K562 (cell line): ENCODE measurements around the gene CTU1. TPM values are rescaled to one million over a fixed set of nuclear protein-coding genes. Genes with fewer than 3 reads are reported as not detected.

Experiments used
- ATAC-seq: fragments of 200-7000 bp; cut with Tn5 transposase; 3 replicates; pipeline ENCODE4 v1.9.1; 2020; ENCODE audit warnings: moderate library complexity
- BruUV-seq: library from RNA; stranded (reverse); fragments of 400-500 nt; replicated peaks from 2 replicates; lab custom pipeline; 2021; lab: Mats Ljungman, UMichigan
- CTCF ChIA-PET: fragments of 300-600 bp; formaldehyde crosslinking; extraction: SDS; loops from one replicate; lab custom pipeline; 2021; ENCODE audit warnings: low intra/inter-chr PET ratio; lab: Yijun Ruan, JAX
- POLR2A ChIA-PET: fragments of 300-600, 350-650 bp; sonication (Branson Sonifier 250); formaldehyde crosslinking; extraction: SDS; loops from one replicate; lab custom pipeline; 2021; ENCODE audit warnings: antibody characterized with exemption, inconsistent platforms; lab: Yijun Ruan, JAX
- DNase-seq, 4 experiments: peaks; one replicate each; pipeline versions ENCODE4 v3.0.0 to v3.0.0-alpha.2; 2011 to 2018; ENCODE audit warnings: low spot score in 3 of 4, mixed read lengths in 3 of 4; ENCODE audit errors: extremely low read depth in 1 of 4
- FAIRE-seq: peaks from 2 replicates; lab custom pipeline; 2011; peaks lifted over from hg19 to GRCh38; lab: Jason Lieb, UNC
- H2AFZ ChIP-seq: 2 replicates; pipeline ENCODE4 v1.6.0; 2011; ENCODE audit warnings: low read depth, low read length, control low read depth, inconsistent platforms
- H3K27ac ChIP-seq: fragments of 200-600 bp; 3 replicates; pipeline ENCODE4 v1.8.0; 2011; ENCODE audit warnings: low read depth, mild to moderate bottlenecking, control low read depth, inconsistent platforms, low read length, moderate library complexity, mixed read lengths; ENCODE audit errors: extremely low read depth
- H3K27me3 ChIP-seq, 2 experiments: fragments of 300-600 bp in 1 of 2; 2 replicates in 1 of 2; 3 replicates in 1 of 2; pipeline versions ENCODE4 v1.6.0 to v1.8.0; 2011; ENCODE audit warnings: inconsistent platforms in 2 of 2, low read length in 2 of 2, mild to moderate bottlenecking in 1 of 2, mixed read lengths in 1 of 2, moderate library complexity in 1 of 2; ENCODE audit not compliant: control insufficient read depth in 2 of 2, insufficient read depth in 2 of 2
- H3K36me3 ChIP-seq: fragments of 300-600 bp; 3 replicates; pipeline ENCODE4 v1.8.0; 2011; ENCODE audit warnings: mild to moderate bottlenecking, low read length, inconsistent platforms; ENCODE audit not compliant: control insufficient read depth, insufficient read depth
- H3K4me1 ChIP-seq, 2 experiments: fragments of 200-600 bp in 1 of 2; replicated peaks in 1 of 2; 2 replicates in 1 of 2; 3 replicates in 1 of 2; pipeline versions ENCODE4 v1.5.1 to v1.8.0; 2011; ENCODE audit warnings: inconsistent platforms in 2 of 2, low read length in 2 of 2, mild to moderate bottlenecking in 1 of 2, mixed read lengths in 1 of 2, moderate library complexity in 1 of 2; ENCODE audit not compliant: control insufficient read depth in 2 of 2, insufficient read depth in 2 of 2
- H3K4me2 ChIP-seq: 2 replicates; pipeline ENCODE4 v1.6.1; 2011; ENCODE audit warnings: low read length, control low read depth, inconsistent platforms, mixed read lengths; ENCODE audit not compliant: insufficient read depth
- H3K4me3 ChIP-seq: fragments of 200-600 bp; sonication (generic), shearing (Covaris generic); 2 replicates; pipeline ENCODE4 v1.5.1; 2016; ENCODE audit warnings: control low read depth, inconsistent platforms
- H3K79me2 ChIP-seq: fragments of 200-600 bp; 3 replicates; pipeline ENCODE4 v1.8.0; 2011; ENCODE audit warnings: low read length, inconsistent platforms; ENCODE audit not compliant: control insufficient read depth, insufficient read depth
- H3K9ac ChIP-seq, 2 experiments: 2 replicates each; pipeline versions ENCODE4 v1.6.0 to v1.6.1; 2011; ENCODE audit warnings: low read depth in 2 of 2, low read length in 2 of 2, control low read depth in 1 of 2, inconsistent platforms in 1 of 2, mild to moderate bottlenecking in 1 of 2, mixed read lengths in 1 of 2; ENCODE audit not compliant: insufficient read depth in 1 of 2
- H3K9me1 ChIP-seq: one replicate; pipeline ENCODE4 v1.6.0; 2011; ENCODE audit warnings: inconsistent platforms, mild to moderate bottlenecking, low read length, moderate library complexity; ENCODE audit not compliant: control insufficient read depth, insufficient read depth
- H3K9me3 ChIP-seq: replicated peaks from 2 replicates; pipeline ENCODE4 v1.5.1; 2011; ENCODE audit warnings: low read depth, low read length, inconsistent platforms; ENCODE audit not compliant: control insufficient read depth, insufficient read depth
- H4K20me1 ChIP-seq: replicated peaks from 2 replicates; pipeline ENCODE4 v1.6.1; 2011; ENCODE audit warnings: low read length, inconsistent platforms, mixed read lengths; ENCODE audit not compliant: control insufficient read depth, insufficient read depth
- BDP1 ChIP-seq: IDR thresholded peaks from 3 replicates; pipeline ENCODE4 v1.6.1; 2011; ENCODE audit not compliant: insufficient read length, insufficient read depth
- CBX5 ChIP-seq: IDR thresholded peaks from 2 replicates; pipeline ENCODE4 v1.6.1; 2014; ENCODE audit warnings: low read depth, borderline replicate concordance
- CHAMP1 ChIP-seq: fragments of 450-650 bp; IDR thresholded peaks from 2 replicates; pipeline ENCODE4 v1.6.1; 2016; ENCODE audit warnings: mild to moderate bottlenecking
- DACH1 ChIP-seq: fragments of 450-650 bp; IDR thresholded peaks from 2 replicates; pipeline ENCODE4 v1.6.1; 2018; ENCODE audit not compliant: partially characterized antibody
- ERF ChIP-seq: fragments of 450-650 bp; formaldehyde crosslinking; IDR thresholded peaks from 2 replicates; pipeline ENCODE4 v1.4.0; 2020; ENCODE audit warnings: mild to moderate bottlenecking, mixed read lengths
- ESRRA ChIP-seq: fragments of 450-650 bp; IDR thresholded peaks from 2 replicates; pipeline ENCODE4 v1.6.1; 2014; ENCODE audit warnings: low read depth, mild to moderate bottlenecking, moderate library complexity, borderline replicate concordance
- NR2F6 ChIP-seq: fragments of 450-650 bp; formaldehyde crosslinking; IDR thresholded peaks from 2 replicates; pipeline ENCODE4 v1.4.0; 2020; ENCODE audit warnings: mild to moderate bottlenecking
- RBM34 ChIP-seq: fragments of 200-400 bp; formaldehyde crosslinking; IDR thresholded peaks from 2 replicates; pipeline ENCODE4 v1.6.1; 2018; ENCODE audit warnings: low read length, borderline replicate concordance; ENCODE audit not compliant: insufficient read depth
- SNAPC5 ChIP-seq: fragments of 250-450 bp; sonication (Bioruptor Pico); IDR thresholded peaks from 2 replicates; pipeline ENCODE4 v1.8.0; 2021; ENCODE audit warnings: moderate library complexity, mild to moderate bottlenecking, inconsistent platforms
- XRCC3 ChIP-seq: fragments of 450-650 bp; IDR thresholded peaks from 2 replicates; pipeline ENCODE4 v1.6.1; 2017; ENCODE audit warnings: mild to moderate bottlenecking, moderate library complexity
- ZKSCAN3 ChIP-seq: fragments of 250-450 bp; sonication (Bioruptor Pico); IDR thresholded peaks from 2 replicates; pipeline ENCODE4 v1.4.0; 2020
- ZNF764 ChIP-seq: fragments of 250-450 bp; sonication (Bioruptor Pico); IDR thresholded peaks from 2 replicates; pipeline ENCODE4 v1.4.0; 2020; ENCODE audit warnings: low read depth, mild to moderate bottlenecking, moderate library complexity
- WGBS: fragments of 100-300 bp; shearing (Covaris generic); methylation state at CpG from one replicate; pipeline ENCODE4 v1.1.6; 2016; ENCODE audit warnings: low coverage, mixed read lengths; ENCODE audit not compliant: insufficient coverage; ENCODE audit errors: missing lambda C conversion rate; 5-methylcytosine and 5-hydroxymethylcytosine counted together
- in situ Hi-C: fragments of 300-500 bp; cut with MboI; formaldehyde crosslinking; loops from 4 replicates; pipeline ENCODE4 v1.15.0; 2018; ENCODE audit warnings: inconsistent platforms, mixed read lengths
- intact Hi-C: fragments of 100-400 bp; cut with micrococcal nuclease; formaldehyde crosslinking; loops from 2 replicates; pipeline ENCODE4 v1.14.2; 2022
- polyA plus RNA-seq, 8 experiments: library from polyadenylated mRNA; depleted of rRNA in 4 of 8; stranded (reverse) in 5 of 8; unstranded in 3 of 8; fragments of >200 nt; fragmentation: Nextera tagmentation in 2 of 8; fragmentation: Illumina TruSeq in 1 of 8; extraction: Ambion mirVana in 2 of 8; extraction: Trizol in 1 of 8; gene quantifications; 2 replicates each; pipeline versions ENCODE4 v1.2.1 to v1.2.3, GENCODE V29; 2011 to 2014; ENCODE audit warnings: inconsistent platforms in 1 of 8, missing spikeins in 1 of 8
- total RNA-seq, 7 experiments: library from RNA; depleted of rRNA in 6 of 7; stranded (reverse); fragments of >200 nt in 6 of 7; fragmentation: Illumina TruSeq in 2 of 7; extraction: Trizol in 2 of 7; gene quantifications; 2 replicates each; pipeline versions ENCODE4 v1.2.1 to v1.2.3, GENCODE V29; 2011 to 2021; ENCODE audit warnings: low replicate concordance in 1 of 7
- TF ChIP-seq, protein P1 (sequence below): fragments of 250-450 bp; sonication (Bioruptor Pico); IDR thresholded peaks from 2 replicates; pipeline ENCODE4 v1.6.1; 2021; ENCODE audit warnings: mild to moderate bottlenecking
- TF ChIP-seq, protein P2 (sequence below): fragments of 450-650 bp; IDR thresholded peaks from 2 replicates; pipeline ENCODE4 v1.6.1; 2016; ENCODE audit warnings: low read depth, mild to moderate bottlenecking, moderate library complexity

The CTU1 gene
- total and polyA plus RNA-seq, 9 of the 15 experiments (the other 6 are each of a cell fraction or from before 2014, with no cell fraction given): 0.03 to 18.4 (median 2.3) TPM; not detected in 1

DNA sequence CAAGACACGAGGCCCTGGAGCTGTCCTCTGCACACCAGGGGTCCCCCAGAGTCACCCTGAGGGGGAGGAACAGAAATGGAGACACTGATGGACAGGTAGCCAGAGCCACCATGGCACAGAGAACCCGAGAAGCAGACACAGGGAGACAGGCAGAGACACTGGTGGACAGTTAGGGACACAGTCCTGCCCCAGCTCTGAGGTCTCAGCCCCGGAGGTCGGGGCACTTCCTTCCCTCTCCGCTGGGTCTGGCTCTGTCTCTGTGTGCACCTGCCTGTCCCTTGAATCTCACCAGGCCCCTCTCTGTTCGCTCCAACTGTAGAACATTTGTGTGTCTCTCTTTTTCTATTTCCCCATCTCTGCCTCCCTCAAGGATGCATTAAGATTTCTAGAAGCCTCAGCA is 30.1 kb downstream of the CTU1 start (continued):
- TF ChIP-seq ZNF764 (no peak), ZKSCAN3 (CRISPR knock-in tag) (no peak)
- TF ChIP-seq, all 486 proteins: peak for 0

- no peaks in the 10 kb centered on the region for H3K9me1 ChIP-seq
- H4K20me1 ChIP-seq: no peaks in the 10 kb centered on the region
- H3K4me3 ChIP-seq: no peak overlapping the region
- H2AFZ ChIP-seq: no peak overlapping the region
- H3K27ac ChIP-seq: no peak overlapping the region
- ChIA-PET CTCF (no interaction called here), POLR2A (interaction anchor here (0.7 to 0.9 kb wide), 2 partner anchors 46 to 702 kb away, joined by 3 read pairs; no protein-coding TSS in a partner anchor)
- no peak overlapping the region for H3K4me2 ChIP-seq
- H3K4me1 ChIP-seq: peaks cover 0 to 7% of the 10 kb centered on the region in 2 experiments; a peak in 2 of 5 replicates
- intact Hi-C loops: no loop called here
- ATAC-seq: no peak
- H3K9ac ChIP-seq: no peak overlapping the region
- in situ Hi-C loops: no loop called here
- TF ChIP-seq CBX5 (no peak), CHAMP1 (no peak), BDP1 (no peak), ERF (CRISPR knock-in tag) (no peak), ESRRA (no peak), RBM34 (no peak), SNAPC5 (CRISPR knock-in tag) (no peak), XRCC3 (no peak), DACH1 (no peak), NR2F6 (no peak)
- TF ChIP-seq, protein P1, sequence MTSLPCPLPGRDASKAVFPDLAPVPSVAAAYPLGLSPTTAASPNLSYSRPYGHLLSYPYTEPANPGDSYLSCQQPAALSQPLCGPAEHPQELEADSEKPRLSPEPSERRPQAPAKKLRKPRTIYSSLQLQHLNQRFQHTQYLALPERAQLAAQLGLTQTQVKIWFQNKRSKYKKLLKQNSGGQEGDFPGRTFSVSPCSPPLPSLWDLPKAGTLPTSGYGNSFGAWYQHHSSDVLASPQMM (CRISPR knock-in tag): no peak
- TF ChIP-seq, protein P2, sequence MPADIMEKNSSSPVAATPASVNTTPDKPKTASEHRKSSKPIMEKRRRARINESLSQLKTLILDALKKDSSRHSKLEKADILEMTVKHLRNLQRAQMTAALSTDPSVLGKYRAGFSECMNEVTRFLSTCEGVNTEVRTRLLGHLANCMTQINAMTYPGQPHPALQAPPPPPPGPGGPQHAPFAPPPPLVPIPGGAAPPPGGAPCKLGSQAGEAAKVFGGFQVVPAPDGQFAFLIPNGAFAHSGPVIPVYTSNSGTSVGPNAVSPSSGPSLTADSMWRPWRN: no peak
- TF ChIP-seq, all 486 proteins: peak for 0
- no peak for FAIRE-seq
- peaks cover 4 to 40% of the 10 kb centered on the region in 2 experiments; a peak in 3 of 5 replicates for H3K27me3 ChIP-seq
- H3K9me3 ChIP-seq: no peaks in the 10 kb centered on the region; the same call in 1 of the 2 replicates
- H3K36me3 ChIP-seq: no peaks in the 10 kb centered on the region
- no peaks in the 10 kb centered on the region for H3K79me2 ChIP-seq
- WGBS: 11% methylated on average over 14 of the region's 14 CpGs
- DNase-seq: no peak
- no TSS peak for BruUV-seq
Observed at GRCh38 chr19:51076631-51077213, 31.5 kb downstream of the CTU1 start.
